Measurements from ENCODE around the gene GFOD1.

The GFOD1 gene

DNA sequence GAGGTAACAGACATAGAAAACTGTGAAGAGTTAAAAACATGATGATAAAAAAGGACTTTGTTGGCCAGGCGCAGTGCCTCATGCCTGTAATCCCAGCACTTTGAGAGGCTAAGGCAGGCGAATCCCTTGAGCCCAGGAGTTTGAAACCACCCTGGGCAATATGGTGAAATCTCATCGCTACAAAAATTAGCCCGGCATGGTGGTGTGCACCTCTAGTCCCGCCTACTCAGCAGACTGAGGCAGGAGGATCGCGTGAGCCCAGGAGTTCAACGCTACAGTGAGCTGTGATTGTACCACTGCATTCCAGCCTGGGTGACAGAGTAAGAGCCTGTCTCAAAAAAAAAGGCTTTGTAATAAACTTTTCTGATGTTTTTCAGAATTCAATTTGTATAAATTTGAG lies 60.1 kb downstream of the GFOD1 start:
- no peak for TF ChIP-seq CTCF (IDR thresholded peaks at IDR 0.05; ENCODE audit: borderline replicate concordance, control extremely low read depth, extremely low read depth, insufficient read depth, missing control alignments)
- no peak for DNase-seq (ENCODE audit: low spot score)
- in situ Hi-C loops (cut with MboI; ENCODE audit: low sequenced_read_pairs, unreplicated experiment), result no loop called here

DNA sequence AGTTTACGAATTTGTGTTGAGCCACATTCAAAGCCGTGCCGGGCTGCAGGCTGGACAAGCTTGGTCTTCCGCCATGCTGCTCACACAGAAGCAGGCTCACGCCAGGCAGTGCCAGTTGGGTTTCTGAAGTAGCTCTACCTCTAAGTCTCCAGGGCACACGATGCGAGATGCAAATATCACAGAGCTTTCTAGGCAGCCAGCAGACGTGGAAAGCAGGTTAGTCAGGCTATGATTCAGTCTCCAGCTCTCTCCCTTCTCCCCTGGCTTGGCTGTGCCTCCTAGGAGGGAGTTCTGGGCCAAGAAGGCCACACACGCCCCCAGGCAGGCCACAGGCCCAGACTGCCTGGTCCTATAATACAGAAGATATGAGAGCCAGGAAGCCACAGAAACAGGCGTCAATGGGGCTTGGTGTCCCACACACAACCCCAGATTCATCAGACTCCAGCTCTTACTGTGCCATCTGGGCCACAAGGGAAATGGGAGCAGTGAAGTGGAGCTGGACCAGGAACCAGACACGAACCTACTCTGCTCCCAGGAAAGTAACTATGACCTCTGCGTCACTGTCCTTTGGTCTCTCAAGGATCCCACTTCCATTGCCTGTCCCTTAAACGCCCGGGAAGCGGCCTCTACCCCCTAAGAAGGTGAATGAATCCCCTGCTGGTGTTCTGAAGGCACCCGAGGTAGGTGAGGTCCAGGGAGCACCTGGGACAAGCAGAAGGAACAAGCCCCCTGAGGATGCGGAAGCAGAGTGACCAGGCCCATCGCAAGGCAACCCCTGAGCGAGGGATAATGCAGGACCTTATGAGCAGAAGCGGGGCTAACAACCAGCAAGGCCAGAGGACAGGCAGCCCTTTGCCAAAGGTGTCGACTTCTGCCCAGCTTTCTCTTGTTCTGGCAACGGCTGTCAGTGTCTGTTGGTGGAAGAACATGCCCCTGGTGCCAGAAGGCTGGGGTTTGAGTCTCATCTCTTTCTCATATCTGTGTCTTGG lies 61.2 kb downstream of the GFOD1 start:
- no peak for DNase-seq (ENCODE audit: low spot score)
- no peak for TF ChIP-seq CTCF (IDR thresholded peaks at IDR 0.05; ENCODE audit: borderline replicate concordance, control extremely low read depth, extremely low read depth, insufficient read depth, missing control alignments)
- in situ Hi-C loops (cut with MboI; ENCODE audit: low sequenced_read_pairs, unreplicated experiment), result no loop called here

- DNase-seq (ENCODE audit: low spot score), result no peak
- no peak for TF ChIP-seq CTCF (IDR thresholded peaks at IDR 0.05; ENCODE audit: borderline replicate concordance, control extremely low read depth, extremely low read depth, insufficient read depth, missing control alignments)
- in situ Hi-C loops (cut with MboI; ENCODE audit: low sequenced_read_pairs, unreplicated experiment), result no loop called here
These were observed 62.0 kb downstream of the GFOD1 start for GRCh38 chr6:13425270-13425873.

GRCh38 chr6:13423252-13423651 lies 64.1 kb downstream of the GFOD1 start:
- DNase-seq (ENCODE audit: low spot score), result no peak
- TF ChIP-seq CTCF (IDR thresholded peaks at IDR 0.05; ENCODE audit: borderline replicate concordance, control extremely low read depth, extremely low read depth, insufficient read depth, missing control alignments), result no peak
- in situ Hi-C loops (cut with MboI; ENCODE audit: low sequenced_read_pairs, unreplicated experiment), result no loop called here

DNA sequence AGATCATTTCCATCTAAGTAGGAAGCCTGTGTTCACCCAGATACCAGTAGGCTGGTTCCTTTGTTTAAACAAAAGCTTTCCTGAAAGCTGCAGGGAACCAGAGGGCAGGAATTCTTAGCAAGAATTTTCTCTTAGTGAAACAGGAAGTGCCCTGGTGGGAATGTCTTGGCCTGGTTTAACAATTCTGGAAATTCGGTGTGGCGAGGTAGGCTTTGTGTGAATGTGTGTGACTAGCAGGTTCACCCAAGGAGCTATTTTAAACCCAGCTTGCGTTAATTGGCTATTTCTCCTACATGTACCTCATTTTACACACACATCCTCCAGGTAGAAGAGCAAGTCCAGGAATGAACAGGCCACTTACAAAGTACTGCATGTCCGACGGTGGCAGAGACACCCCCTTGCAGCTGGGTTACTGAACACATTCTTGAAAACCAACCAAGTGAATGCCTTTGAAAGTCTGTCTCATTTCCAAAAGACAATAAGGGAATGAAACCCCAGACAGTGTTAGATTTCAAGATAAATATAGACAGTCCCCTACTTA lies 64.6 kb downstream of the GFOD1 start:
- TF ChIP-seq CTCF (IDR thresholded peaks at IDR 0.05; ENCODE audit: borderline replicate concordance, control extremely low read depth, extremely low read depth, insufficient read depth, missing control alignments), result no peak
- in situ Hi-C loops (cut with MboI; ENCODE audit: low sequenced_read_pairs, unreplicated experiment), result no loop called here
- DNase-seq (ENCODE audit: low spot score), result no peak

DNA sequence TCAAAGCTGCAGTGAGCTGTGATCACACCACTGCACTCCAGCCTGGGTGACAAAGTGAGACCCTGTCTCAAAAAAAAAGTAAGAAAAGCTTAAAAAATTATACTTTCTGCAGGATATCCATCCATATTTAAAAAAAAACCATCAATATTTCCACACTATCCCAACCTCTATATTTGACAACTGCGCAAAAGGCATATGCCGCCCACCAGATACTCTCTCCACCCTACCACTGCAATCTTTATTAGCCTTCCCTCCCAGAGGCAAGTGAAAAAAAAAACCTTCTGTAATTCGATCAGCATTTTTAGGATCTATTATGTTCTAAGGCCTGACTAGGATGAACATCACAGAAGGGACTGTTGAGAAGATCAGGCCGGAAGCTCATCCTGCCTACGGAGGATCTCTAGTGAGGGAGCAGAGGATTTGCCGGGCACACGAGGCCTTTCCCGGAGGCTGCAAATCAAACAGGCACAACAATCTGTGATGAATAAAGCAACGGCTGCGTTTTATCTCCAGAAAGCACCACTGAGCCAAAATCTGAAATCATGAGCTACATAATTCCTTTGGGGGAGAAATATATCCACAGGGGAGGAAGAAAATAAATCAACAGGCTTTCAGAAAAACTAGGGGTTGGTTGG lies 65.9 kb downstream of the GFOD1 start:
- no peak for DNase-seq (ENCODE audit: low spot score)
- TF ChIP-seq CTCF (IDR thresholded peaks at IDR 0.05; ENCODE audit: borderline replicate concordance, control extremely low read depth, extremely low read depth, insufficient read depth, missing control alignments), result no peak
- in situ Hi-C loops (cut with MboI; ENCODE audit: low sequenced_read_pairs, unreplicated experiment), result no loop called here
